Measurements from ENCODE around the gene COX8C.

GRCh38 chr14:93320489-93320888, 26.5 kb upstream of the COX8C start:
- TF ChIP-seq, protein P1, sequence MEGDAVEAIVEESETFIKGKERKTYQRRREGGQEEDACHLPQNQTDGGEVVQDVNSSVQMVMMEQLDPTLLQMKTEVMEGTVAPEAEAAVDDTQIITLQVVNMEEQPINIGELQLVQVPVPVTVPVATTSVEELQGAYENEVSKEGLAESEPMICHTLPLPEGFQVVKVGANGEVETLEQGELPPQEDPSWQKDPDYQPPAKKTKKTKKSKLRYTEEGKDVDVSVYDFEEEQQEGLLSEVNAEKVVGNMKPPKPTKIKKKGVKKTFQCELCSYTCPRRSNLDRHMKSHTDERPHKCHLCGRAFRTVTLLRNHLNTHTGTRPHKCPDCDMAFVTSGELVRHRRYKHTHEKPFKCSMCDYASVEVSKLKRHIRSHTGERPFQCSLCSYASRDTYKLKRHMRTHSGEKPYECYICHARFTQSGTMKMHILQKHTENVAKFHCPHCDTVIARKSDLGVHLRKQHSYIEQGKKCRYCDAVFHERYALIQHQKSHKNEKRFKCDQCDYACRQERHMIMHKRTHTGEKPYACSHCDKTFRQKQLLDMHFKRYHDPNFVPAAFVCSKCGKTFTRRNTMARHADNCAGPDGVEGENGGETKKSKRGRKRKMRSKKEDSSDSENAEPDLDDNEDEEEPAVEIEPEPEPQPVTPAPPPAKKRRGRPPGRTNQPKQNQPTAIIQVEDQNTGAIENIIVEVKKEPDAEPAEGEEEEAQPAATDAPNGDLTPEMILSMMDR (IDR thresholded peaks at IDR 0.05; ENCODE audit: poor library complexity, severe bottlenecking) = no peak
- no peak for TF ChIP-seq EP300 (conservative IDR thresholded peaks at IDR 0.05; ENCODE audit: poor library complexity, severe bottlenecking)
- no peak for TF ChIP-seq TAF1 (IDR thresholded peaks at IDR 0.05; ENCODE audit: low read depth)
